ENCODE results near the gene SEC14L1.

- no peak for TF ChIP-seq CTCF (IDR thresholded peaks at IDR 0.05; ENCODE audit: insufficient read depth, low read depth, low read length)
- TF ChIP-seq EZH2 (IDR thresholded peaks at IDR 0.05; ENCODE audit: insufficient read depth, low read length): no peak
Measured at GRCh38 chr17:77130525-77130924, 10.2 kb upstream of the SEC14L1 start.
